ENCODE data around the gene ZBTB40.

The ZBTB40 gene

DNA sequence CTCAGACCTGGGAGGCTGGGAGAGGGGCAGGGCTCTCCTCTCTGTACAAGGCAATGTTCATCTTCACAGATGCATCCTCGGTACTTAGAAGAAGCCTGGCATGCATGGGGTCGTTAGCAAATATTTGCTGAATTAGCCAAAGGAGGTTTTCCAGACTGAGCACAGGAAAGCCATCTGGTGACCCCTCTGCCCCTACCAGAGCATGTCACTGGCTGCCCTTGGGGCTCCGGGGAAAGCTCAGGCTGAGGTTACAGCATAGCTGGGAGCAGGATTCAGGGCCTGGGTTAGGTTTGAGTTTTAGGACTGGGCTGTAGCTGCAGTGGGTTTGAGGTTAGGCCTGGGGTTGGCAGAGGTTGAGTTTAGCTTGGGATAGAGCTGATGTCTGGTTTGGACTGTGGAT, 43.4 kb upstream of the ZBTB40 start:
- ChIA-PET POLR2A (interaction anchor here (0.6 kb wide), 1 partner anchor 41 kb away, joined by 3 read pairs; no protein-coding TSS in a partner anchor), CTCF (interaction anchor here (0.9 kb wide), 1 partner anchor 10 kb away, joined by 4 read pairs; no protein-coding TSS in a partner anchor)
- no peak overlapping the region for H3K27ac ChIP-seq (ENCODE audit: extremely low read depth, low read depth, low read length)

DNA sequence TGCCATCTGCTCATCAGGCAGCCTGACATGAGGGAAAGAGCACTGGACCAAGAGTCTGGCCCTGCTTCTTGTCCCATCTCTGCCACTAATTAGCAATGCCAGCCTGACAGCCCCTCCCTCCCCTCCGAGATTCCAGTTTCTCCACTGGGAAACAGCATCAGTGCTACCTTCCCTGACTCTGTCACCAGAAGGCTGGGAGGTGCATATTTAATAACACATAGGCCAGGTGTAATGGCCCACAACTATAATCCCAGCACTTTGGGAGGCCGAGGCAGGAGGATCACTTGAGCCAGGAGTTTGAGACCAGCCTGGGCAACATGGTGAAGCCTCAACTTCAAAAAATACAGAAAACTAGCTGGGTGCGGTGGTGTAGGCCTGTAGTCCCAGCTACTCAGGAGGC, 41.2 kb upstream of the ZBTB40 start:
- TF ChIP-seq ZNF266 (tag by site-specific recombination; IDR thresholded peaks at IDR 0.05; ENCODE audit: low read depth) (no peak), ZNF76 (tag by site-specific recombination; IDR thresholded peaks at IDR 0.05; ENCODE audit: borderline replicate concordance, low read depth) (no peak), ZNF10 (tag by site-specific recombination; IDR thresholded peaks at IDR 0.05) (no peak), ZNF404 (tag by site-specific recombination; IDR thresholded peaks at IDR 0.05) (no peak), ZNF792 (tag by site-specific recombination; IDR thresholded peaks at IDR 0.05) (no peak), ZNF24 (tag by site-specific recombination; IDR thresholded peaks at IDR 0.05) (no peak)
- TF ChIP-seq, protein P1, sequence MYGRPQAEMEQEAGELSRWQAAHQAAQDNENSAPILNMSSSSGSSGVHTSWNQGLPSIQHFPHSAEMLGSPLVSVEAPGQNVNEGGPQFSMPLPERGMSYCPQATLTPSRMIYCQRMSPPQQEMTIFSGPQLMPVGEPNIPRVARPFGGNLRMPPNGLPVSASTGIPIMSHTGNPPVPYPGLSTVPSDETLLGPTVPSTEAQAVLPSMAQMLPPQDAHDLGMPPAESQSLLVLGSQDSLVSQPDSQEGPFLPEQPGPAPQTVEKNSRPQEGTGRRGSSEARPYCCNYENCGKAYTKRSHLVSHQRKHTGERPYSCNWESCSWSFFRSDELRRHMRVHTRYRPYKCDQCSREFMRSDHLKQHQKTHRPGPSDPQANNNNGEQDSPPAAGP (tag by site-specific recombination; IDR thresholded peaks at IDR 0.05), result no peak
- TF ChIP-seq, protein P2, sequence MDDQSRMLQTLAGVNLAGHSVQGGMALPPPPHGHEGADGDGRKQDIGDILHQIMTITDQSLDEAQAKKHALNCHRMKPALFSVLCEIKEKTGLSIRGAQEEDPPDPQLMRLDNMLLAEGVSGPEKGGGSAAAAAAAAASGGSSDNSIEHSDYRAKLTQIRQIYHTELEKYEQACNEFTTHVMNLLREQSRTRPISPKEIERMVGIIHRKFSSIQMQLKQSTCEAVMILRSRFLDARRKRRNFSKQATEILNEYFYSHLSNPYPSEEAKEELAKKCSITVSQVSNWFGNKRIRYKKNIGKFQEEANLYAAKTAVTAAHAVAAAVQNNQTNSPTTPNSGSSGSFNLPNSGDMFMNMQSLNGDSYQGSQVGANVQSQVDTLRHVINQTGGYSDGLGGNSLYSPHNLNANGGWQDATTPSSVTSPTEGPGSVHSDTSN (CRISPR knock-in tag; IDR thresholded peaks at IDR 0.05), result no peak
- TF ChIP-seq, protein P3, sequence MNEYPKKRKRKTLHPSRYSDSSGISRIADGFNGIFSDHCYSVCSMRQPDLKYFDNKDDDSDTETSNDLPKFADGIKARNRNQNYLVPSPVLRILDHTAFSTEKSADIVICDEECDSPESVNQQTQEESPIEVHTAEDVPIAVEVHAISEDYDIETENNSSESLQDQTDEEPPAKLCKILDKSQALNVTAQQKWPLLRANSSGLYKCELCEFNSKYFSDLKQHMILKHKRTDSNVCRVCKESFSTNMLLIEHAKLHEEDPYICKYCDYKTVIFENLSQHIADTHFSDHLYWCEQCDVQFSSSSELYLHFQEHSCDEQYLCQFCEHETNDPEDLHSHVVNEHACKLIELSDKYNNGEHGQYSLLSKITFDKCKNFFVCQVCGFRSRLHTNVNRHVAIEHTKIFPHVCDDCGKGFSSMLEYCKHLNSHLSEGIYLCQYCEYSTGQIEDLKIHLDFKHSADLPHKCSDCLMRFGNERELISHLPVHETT (tag by site-specific recombination; IDR thresholded peaks at IDR 0.05), result no peak
- H3K4me1 ChIP-seq (ENCODE audit: control insufficient read depth, insufficient read depth, low read length), result peaks cover 5% of the 10 kb centered on the region; the same call in 1 of the 2 replicates
- ChIA-PET CTCF (interaction anchor here (0.5 kb wide), 1 partner anchor 135 kb away, joined by 3 read pairs; no protein-coding TSS in a partner anchor), POLR2A (no interaction called here)
- no peak overlapping the region for H3K27ac ChIP-seq (ENCODE audit: extremely low read depth, low read depth, low read length)
- no peaks in the 10 kb centered on the region for H3K9me3 ChIP-seq (ENCODE audit: control insufficient read depth, insufficient read depth, low read depth, low read length)
- no peak overlapping the region for H3K4me3 ChIP-seq (ENCODE audit: low read depth, low read length)
- H3K36me3 ChIP-seq (ENCODE audit: control insufficient read depth in 2 of 2, insufficient read depth in 1 of 2, low read length in 2 of 2), result no peaks in the 10 kb centered on the region

More for the DNA sequence above, 43.4 kb upstream of the ZBTB40 start:
- Histone ChIP-seq H3K9me3 (ENCODE audit: control insufficient read depth, insufficient read depth, low read depth, low read length) (no peaks in the 10 kb centered on the region), H3K36me3 (ENCODE audit: control insufficient read depth in 2 of 2, insufficient read depth in 1 of 2, low read length in 2 of 2) (no peaks in the 10 kb centered on the region), H3K4me3 (ENCODE audit: low read depth, low read length) (no peak overlapping the region), H3K4me1 (ENCODE audit: control insufficient read depth, insufficient read depth, low read length) (no peaks in the 10 kb centered on the region)
- TF ChIP-seq ZNF596 (tag by site-specific recombination; IDR thresholded peaks at IDR 0.05) (no peak), KLF16 (tag by site-specific recombination; IDR thresholded peaks at IDR 0.05) (no peak), ZNF404 (tag by site-specific recombination; IDR thresholded peaks at IDR 0.05) (no peak), ZNF558 (tag by site-specific recombination; IDR thresholded peaks at IDR 0.05) (no peak), ZNF621 (tag by site-specific recombination; IDR thresholded peaks at IDR 0.05) (no peak), ZNF350 (tag by site-specific recombination; IDR thresholded peaks at IDR 0.05) (no peak), ZNF473 (tag by site-specific recombination; IDR thresholded peaks at IDR 0.05) (no peak), ZNF37A (tag by site-specific recombination; IDR thresholded peaks at IDR 0.05) (no peak), ZNF626 (tag by site-specific recombination; IDR thresholded peaks at IDR 0.05) (no peak), ZNF585B (tag by site-specific recombination; IDR thresholded peaks at IDR 0.05) (no peak), ZNF791 (tag by site-specific recombination; IDR thresholded peaks at IDR 0.05) (no peak), ZNF335 (tag by site-specific recombination; conservative IDR thresholded peaks at IDR 0.05) (no peak), ZFP41 (tag by site-specific recombination; IDR thresholded peaks at IDR 0.05; ENCODE audit: borderline replicate concordance) (no peak), ZNF521 (tag by site-specific recombination; IDR thresholded peaks at IDR 0.05) (no peak), ZNF10 (tag by site-specific recombination; IDR thresholded peaks at IDR 0.05) (no peak), SP3 (tag by site-specific recombination; IDR thresholded peaks at IDR 0.05) (no peak), ZEB2 (tag by site-specific recombination; IDR thresholded peaks at IDR 0.05) (no peak)
- TF ChIP-seq, protein P4, sequence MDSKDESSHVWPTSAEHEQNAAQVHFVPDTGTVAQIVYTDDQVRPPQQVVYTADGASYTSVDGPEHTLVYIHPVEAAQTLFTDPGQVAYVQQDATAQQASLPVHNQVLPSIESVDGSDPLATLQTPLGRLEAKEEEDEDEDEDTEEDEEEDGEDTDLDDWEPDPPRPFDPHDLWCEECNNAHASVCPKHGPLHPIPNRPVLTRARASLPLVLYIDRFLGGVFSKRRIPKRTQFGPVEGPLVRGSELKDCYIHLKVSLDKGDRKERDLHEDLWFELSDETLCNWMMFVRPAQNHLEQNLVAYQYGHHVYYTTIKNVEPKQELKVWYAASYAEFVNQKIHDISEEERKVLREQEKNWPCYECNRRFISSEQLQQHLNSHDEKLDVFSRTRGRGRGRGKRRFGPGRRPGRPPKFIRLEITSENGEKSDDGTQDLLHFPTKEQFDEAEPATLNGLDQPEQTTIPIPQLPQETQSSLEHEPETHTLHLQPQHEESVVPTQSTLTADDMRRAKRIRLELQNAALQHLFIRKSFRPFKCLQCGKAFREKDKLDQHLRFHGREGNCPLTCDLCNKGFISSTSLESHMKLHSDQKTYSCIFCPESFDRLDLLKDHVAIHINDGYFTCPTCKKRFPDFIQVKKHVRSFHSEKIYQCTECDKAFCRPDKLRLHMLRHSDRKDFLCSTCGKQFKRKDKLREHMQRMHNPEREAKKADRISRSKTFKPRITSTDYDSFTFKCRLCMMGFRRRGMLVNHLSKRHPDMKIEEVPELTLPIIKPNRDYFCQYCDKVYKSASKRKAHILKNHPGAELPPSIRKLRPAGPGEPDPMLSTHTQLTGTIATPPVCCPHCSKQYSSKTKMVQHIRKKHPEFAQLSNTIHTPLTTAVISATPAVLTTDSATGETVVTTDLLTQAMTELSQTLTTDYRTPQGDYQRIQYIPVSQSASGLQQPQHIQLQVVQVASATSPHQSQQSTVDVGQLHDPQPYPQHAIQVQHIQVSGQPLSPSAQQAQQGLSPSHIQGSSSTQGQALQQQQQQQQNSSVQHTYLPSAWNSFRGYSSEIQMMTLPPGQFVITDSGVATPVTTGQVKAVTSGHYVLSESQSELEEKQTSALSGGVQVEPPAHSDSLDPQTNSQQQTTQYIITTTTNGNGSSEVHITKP (tag by site-specific recombination; IDR thresholded peaks at IDR 0.05), result no peak
- TF ChIP-seq, protein P5, sequence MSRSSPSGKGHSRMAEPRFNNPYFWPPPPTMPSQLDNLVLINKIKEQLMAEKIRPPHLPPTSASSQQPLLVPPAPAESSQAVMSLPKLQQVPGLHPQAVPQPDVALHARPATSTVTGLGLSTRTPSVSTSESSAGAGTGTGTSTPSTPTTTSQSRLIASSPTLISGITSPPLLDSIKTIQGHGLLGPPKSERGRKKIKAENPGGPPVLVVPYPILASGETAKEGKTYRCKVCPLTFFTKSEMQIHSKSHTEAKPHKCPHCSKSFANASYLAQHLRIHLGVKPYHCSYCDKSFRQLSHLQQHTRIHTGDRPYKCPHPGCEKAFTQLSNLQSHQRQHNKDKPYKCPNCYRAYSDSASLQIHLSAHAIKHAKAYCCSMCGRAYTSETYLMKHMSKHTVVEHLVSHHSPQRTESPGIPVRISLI (tag by site-specific recombination; IDR thresholded peaks at IDR 0.05), result no peak
- TF ChIP-seq, protein P6, sequence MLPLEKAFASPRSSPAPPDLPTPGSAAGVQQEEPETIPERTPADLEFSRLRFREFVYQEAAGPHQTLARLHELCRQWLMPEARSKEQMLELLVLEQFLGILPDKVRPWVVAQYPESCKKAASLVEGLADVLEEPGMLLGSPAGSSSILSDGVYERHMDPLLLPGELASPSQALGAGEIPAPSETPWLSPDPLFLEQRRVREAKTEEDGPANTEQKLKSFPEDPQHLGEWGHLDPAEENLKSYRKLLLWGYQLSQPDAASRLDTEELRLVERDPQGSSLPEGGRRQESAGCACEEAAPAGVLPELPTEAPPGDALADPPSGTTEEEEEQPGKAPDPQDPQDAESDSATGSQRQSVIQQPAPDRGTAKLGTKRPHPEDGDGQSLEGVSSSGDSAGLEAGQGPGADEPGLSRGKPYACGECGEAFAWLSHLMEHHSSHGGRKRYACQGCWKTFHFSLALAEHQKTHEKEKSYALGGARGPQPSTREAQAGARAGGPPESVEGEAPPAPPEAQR (tag by site-specific recombination; IDR thresholded peaks at IDR 0.05), result no peak
